Loucy (cell line): ENCODE measurements around the gene GRK3.
"Not testable (repeated sequence)": the region's sequence is repeated elsewhere in the genome, so short reads cannot be mapped to it uniquely, and the experiment has no call there.

Experiments used
- H2AFZ ChIP-seq: fragments of 200-600 bp; sonication (generic); 2 replicates; pipeline ENCODE4 v1.6.0; 2016; ENCODE audit warnings: antibody characterized with exemption, mild to moderate bottlenecking, low read length, moderate library complexity
- H3F3A ChIP-seq: fragments of 200-600 bp; 2 replicates; pipeline ENCODE4 v1.6.0; 2016; ENCODE audit warnings: antibody characterized with exemption, low read depth, mild to moderate bottlenecking
- H3K27me3 ChIP-seq: fragments of 200-600 bp; sonication (generic); 2 replicates; pipeline ENCODE4 v1.6.1; 2014; ENCODE audit warnings: low read length, mild to moderate bottlenecking; ENCODE audit not compliant: insufficient read depth, poor library complexity, severe bottlenecking
- H3K36me3 ChIP-seq: fragments of 200-600 bp; sonication (generic); 2 replicates; pipeline ENCODE4 v1.6.1; 2016; ENCODE audit warnings: low read length; ENCODE audit not compliant: insufficient read depth
- H3K4me1 ChIP-seq: fragments of 200-600 bp; sonication (generic); 2 replicates; pipeline ENCODE4 v1.5.1; 2014; ENCODE audit warnings: low read length, mild to moderate bottlenecking; ENCODE audit not compliant: insufficient read depth, poor library complexity, severe bottlenecking
- H3K4me2 ChIP-seq: fragments of 200-600 bp; sonication (generic); 2 replicates; pipeline ENCODE4 v1.6.0; 2014; ENCODE audit warnings: antibody characterized with exemption, low read length, low read depth, mild to moderate bottlenecking; ENCODE audit not compliant: poor library complexity, severe bottlenecking
- H3K4me3 ChIP-seq: fragments of 200-600 bp; sonication (generic); 2 replicates; pipeline ENCODE4 v1.5.1; 2014; ENCODE audit warnings: low read length, mild to moderate bottlenecking, mixed read lengths; ENCODE audit not compliant: poor library complexity, severe bottlenecking
- H3K79me2 ChIP-seq: fragments of 200-600 bp; sonication (generic); 2 replicates; pipeline ENCODE4 v1.6.1; 2014; ENCODE audit warnings: low read length; ENCODE audit not compliant: insufficient read depth
- H3K9ac ChIP-seq: fragments of 200-600 bp; sonication (generic); 2 replicates; pipeline ENCODE4 v1.6.0; 2014; ENCODE audit warnings: mild to moderate bottlenecking, low read depth, low read length, moderate library complexity; ENCODE audit not compliant: poor library complexity, severe bottlenecking
- H3K9me2 ChIP-seq: fragments of 200-600 bp; sonication (generic); replicated peaks from 2 replicates; pipeline ENCODE4 v1.6.1; 2016; ENCODE audit warnings: low read depth, low read length, mixed read lengths
- H3K9me3 ChIP-seq: fragments of 200-600 bp; sonication (generic); 2 replicates; pipeline ENCODE4 v1.6.1; 2014; ENCODE audit warnings: mild to moderate bottlenecking, antibody characterized with exemption, low read length, low read depth; ENCODE audit not compliant: insufficient read depth
- H4K20me1 ChIP-seq: fragments of 200-600 bp; sonication (generic); 2 replicates; pipeline ENCODE4 v1.6.0; 2014; ENCODE audit warnings: antibody characterized with exemption, low read length, mild to moderate bottlenecking; ENCODE audit not compliant: insufficient read depth, poor library complexity, severe bottlenecking
- CTCF ChIP-seq: fragments of 200-600 bp; sonication (generic); conservative IDR thresholded peaks from 2 replicates; pipeline ENCODE4 v1.5.1; 2014; ENCODE audit warnings: mild to moderate bottlenecking, antibody characterized with exemption, low read length
- EZH2phosphoT487 ChIP-seq: fragments of 200-600 bp; IDR thresholded peaks from 2 replicates; pipeline ENCODE4 v1.6.1; 2018; ENCODE audit warnings: antibody characterized with exemption, mild to moderate bottlenecking, moderate library complexity, borderline replicate concordance

GRK3 gene

GRCh38 chr22:25582946-25583345, 18.5 kb downstream of the GRK3 start:
- Histone ChIP-seq H4K20me1 (peaks cover 86% of the 10 kb centered on the region), H3F3A (no peaks in the 10 kb centered on the region), H3K9me3 (no peaks in the 10 kb centered on the region), H3K9me2 (no peaks in the 10 kb centered on the region), H3K79me2 (peaks cover 99% of the 10 kb centered on the region), H3K27me3 (no peaks in the 10 kb centered on the region), H3K9ac (no peak overlapping the region), H3K4me2 (peak overlapping the region; percentile 13), H3K4me1 (peaks cover 30% of the 10 kb centered on the region), H3K4me3 (peak overlapping the region; percentile 13), H3K36me3 (peaks cover 24% of the 10 kb centered on the region), H2AFZ (no peak overlapping the region)
- TF ChIP-seq EZH2phosphoT487: no peak
- TF ChIP-seq CTCF: no peak

- not testable (repeated sequence) for H2AFZ ChIP-seq, H3K4me3 ChIP-seq, H3K9me2 ChIP-seq, H3K9me3 ChIP-seq, H3K9ac ChIP-seq, H3K27me3 ChIP-seq, H3F3A ChIP-seq, H3K4me2 ChIP-seq
- Histone ChIP-seq H3K4me1 (peaks cover 23% of the 10 kb centered on the region), H4K20me1 (peaks cover 75% of the 10 kb centered on the region), H3K79me2 (peaks cover 99% of the 10 kb centered on the region), H3K36me3 (peaks cover 23% of the 10 kb centered on the region; the same call in 1 of the 2 replicates)
Measured at GRCh38 chr22:25584993-25585392, 20.5 kb downstream of the GRK3 start.

GRCh38 chr22:25589664-25590063, 25.2 kb downstream of the GRK3 start:
- peaks cover 72% of the 10 kb centered on the region for H4K20me1 ChIP-seq
- not testable (repeated sequence) for H3K4me3 ChIP-seq, H3K9me2 ChIP-seq, H2AFZ ChIP-seq, H3K4me1 ChIP-seq, H3F3A ChIP-seq, H3K4me2 ChIP-seq, H3K27me3 ChIP-seq, H3K9ac ChIP-seq
- peaks cover 14% of the 10 kb centered on the region; the same call in 1 of the 2 replicates for H3K9me3 ChIP-seq
- H3K36me3 ChIP-seq: peaks cover 39% of the 10 kb centered on the region
- H3K79me2 ChIP-seq: peaks cover 99% of the 10 kb centered on the region

- H3F3A ChIP-seq, H3K4me2 ChIP-seq, H3K9ac ChIP-seq, H3K9me2 ChIP-seq, H3K4me3 ChIP-seq, H3K4me1 ChIP-seq, H3K27me3 ChIP-seq, H2AFZ ChIP-seq: not testable (repeated sequence)
- H3K9me3 ChIP-seq: peaks cover 14% of the 10 kb centered on the region; the same call in 1 of the 2 replicates
- peaks cover 100% of the 10 kb centered on the region for H3K79me2 ChIP-seq
- H3K36me3 ChIP-seq: peaks cover 61% of the 10 kb centered on the region
- H4K20me1 ChIP-seq: peaks cover 77% of the 10 kb centered on the region
Measured at GRCh38 chr22:25593323-25593722, 28.8 kb downstream of the GRK3 start.
